Measurements from ENCODE around the gene KRTAP10-2.
"Not testable (repeated sequence)": the region's sequence is repeated elsewhere in the genome, so short reads cannot be mapped to it uniquely, and the experiment has no call there.

The KRTAP10-2 gene

GRCh38 chr21:44551340-44551961, at the start of gene KRTAP10-2:
Gene KRTAP10-2, minus strand, starts transcription at chr21:44551505. Its CDS starts 47 bp downstream, at chr21:44551458.
- DNase-seq (ENCODE audit: low read depth): no peak

GRCh38 chr21:44601091-44601490, 49.8 kb upstream of the KRTAP10-2 start:
- DNase-seq (ENCODE audit: low read depth): not testable (repeated sequence)

GRCh38 chr21:44600118-44600978, 49.0 kb upstream of the KRTAP10-2 start, which contains the start of gene KRTAP10-7:
Gene KRTAP10-7, plus strand, starts transcription at chr21:44600597. Its CDS starts 25 bp downstream, at chr21:44600622.
- not testable (repeated sequence) for DNase-seq (ENCODE audit: low read depth)

GRCh38 chr21:44599264-44600029, 48.1 kb upstream of the KRTAP10-2 start:
- DNase-seq (ENCODE audit: low read depth): no peak

GRCh38 chr21:44598061-44598460, 46.8 kb upstream of the KRTAP10-2 start:
- no peak for DNase-seq (ENCODE audit: low read depth)

- DNase-seq (ENCODE audit: low read depth): no peak
Observed at GRCh38 chr21:44596068-44596725, 44.9 kb upstream of the KRTAP10-2 start.

GRCh38 chr21:44595524-44595923, 44.2 kb upstream of the KRTAP10-2 start:
- DNase-seq (ENCODE audit: low read depth): no peak

- no peak for DNase-seq (ENCODE audit: low read depth)
Observed at GRCh38 chr21:44594406-44594916, 43.2 kb upstream of the KRTAP10-2 start.

- DNase-seq (ENCODE audit: low read depth): no peak
Observed at GRCh38 chr21:44593598-44594405, 42.5 kb upstream of the KRTAP10-2 start.

GRCh38 chr21:44592446-44593311, 41.4 kb upstream of the KRTAP10-2 start, which contains the start of gene KRTAP10-6:
Gene KRTAP10-6, minus strand, starts transcription at chr21:44592505. Its CDS starts 21 bp downstream, at chr21:44592484.
- DNase-seq (ENCODE audit: low read depth): no peak

- DNase-seq (ENCODE audit: low read depth): not testable (repeated sequence)
Observed at GRCh38 chr21:44591801-44592130, 40.5 kb upstream of the KRTAP10-2 start.

- not testable (repeated sequence) for DNase-seq (ENCODE audit: low read depth)
Observed at GRCh38 chr21:44590897-44591800, 39.8 kb upstream of the KRTAP10-2 start.

- no peak for DNase-seq (ENCODE audit: low read depth)
Observed at GRCh38 chr21:44590311-44590721, 39.0 kb upstream of the KRTAP10-2 start.

GRCh38 chr21:44589586-44590305, 38.4 kb upstream of the KRTAP10-2 start:
- DNase-seq (ENCODE audit: low read depth): no peak

- no peak for DNase-seq (ENCODE audit: low read depth)
Observed at GRCh38 chr21:44589094-44589493, 37.8 kb upstream of the KRTAP10-2 start.

GRCh38 chr21:44585892-44586291, 34.6 kb upstream of the KRTAP10-2 start:
- DNase-seq (ENCODE audit: low read depth): no peak

- no peak for DNase-seq (ENCODE audit: low read depth)
Observed at GRCh38 chr21:44583800-44584147, 32.5 kb upstream of the KRTAP10-2 start.

Measured in stimulated activated CD8-positive, alpha-beta memory T cell treated with anti-CD3 and anti-CD28 coated beads, Interleukin-7, amount 100 ng/mL, for 24 hours (primary cell).